HuH-7.5 (cell line): ENCODE measurements around the gene TRERF1.

Experiments
- DNase-seq: peaks from one replicate; pipeline ENCODE4 v3.0.0; 2011; ENCODE audit warnings: low spot score

The TRERF1 gene

DNA sequence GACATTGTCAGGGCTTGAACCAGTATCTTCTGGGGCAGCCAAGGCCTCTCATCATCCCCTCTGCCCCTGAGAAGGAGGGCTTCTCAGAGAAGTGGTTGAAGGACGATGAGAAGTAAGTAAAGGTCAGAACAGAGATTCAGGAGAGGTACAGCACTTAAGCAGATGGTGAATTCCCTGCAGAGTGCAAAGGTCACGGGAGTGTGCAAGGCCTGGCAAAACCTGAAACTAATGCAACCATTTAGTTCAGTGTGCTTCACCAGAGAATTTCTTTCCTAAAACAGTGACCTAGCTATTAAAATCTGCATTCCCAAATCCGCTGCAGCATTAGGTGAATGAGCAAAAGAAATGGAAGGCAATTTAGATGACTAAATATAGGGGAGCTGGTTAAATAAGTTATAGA, 58.4 kb downstream of the TRERF1 start:
- DNase-seq, result no peak

DNA sequence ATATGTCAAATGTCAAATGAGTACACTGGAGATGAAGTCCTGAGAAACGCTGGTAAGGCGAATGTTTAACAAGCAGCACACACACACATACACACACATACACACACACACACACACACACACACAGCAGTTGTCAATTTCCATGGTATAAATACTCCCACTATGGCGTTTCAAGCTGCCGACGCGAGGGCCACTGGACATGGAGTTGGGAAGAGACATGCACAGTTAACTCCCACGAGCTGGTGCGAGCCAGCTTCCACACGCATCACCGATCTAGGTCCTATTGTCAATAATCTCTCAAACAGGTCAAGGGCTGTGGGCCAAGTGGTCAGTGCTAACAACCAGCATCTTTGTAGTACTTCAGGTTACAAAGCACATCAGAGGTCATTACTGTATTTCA, 58.9 kb downstream of the TRERF1 start:
- no peak for DNase-seq

DNA sequence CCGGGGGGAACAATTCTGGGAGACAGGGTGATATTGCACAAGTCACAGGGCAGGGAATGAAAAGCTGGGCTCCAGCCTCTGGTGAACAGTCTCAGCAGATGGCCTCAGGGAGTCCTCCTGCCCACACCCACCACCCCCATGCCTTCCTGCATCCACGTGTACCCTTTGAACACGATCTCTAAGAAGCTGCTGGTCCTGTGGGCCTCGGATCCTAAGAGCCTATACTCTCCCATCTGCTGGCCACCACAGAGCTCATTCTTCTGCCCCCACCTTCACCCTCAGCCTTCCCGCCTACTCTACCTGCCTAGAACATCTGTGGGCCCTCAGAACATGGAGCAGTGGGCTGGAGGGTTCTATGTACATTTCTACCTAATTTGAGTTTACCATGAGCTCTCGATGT, 60.3 kb downstream of the TRERF1 start:
- no peak for DNase-seq

DNA sequence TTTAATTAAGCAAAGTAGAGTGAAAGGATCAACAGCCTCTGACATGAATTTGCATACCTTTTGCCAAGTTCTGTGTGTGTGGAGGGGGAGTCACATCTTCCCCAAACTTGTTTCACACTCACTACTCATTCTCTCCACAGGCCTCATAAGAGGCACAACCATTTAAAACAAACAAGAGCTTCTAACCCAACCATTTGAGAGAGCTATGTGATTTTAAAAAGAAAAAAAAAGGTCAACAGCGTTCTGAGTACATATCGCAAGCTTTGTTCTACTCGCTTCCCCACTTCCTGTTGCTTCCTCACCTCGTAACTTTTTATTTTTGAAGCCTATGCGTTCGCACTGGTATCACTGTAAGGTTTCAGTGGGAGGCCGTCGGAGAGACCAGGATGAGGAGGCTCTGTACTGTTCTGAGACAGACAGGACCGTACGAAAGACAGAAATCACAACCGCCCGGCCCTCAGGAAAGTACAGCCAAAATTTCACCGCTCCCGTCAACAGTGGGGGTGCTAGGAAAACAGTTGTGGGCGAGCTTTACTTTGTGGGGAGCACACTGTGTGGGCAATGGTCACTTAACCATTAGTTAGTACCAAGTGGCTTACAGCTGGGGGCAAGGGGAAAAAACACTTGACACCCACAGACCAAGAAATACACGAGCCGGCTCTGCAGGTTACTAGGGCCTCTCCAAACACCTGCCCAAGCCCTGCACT, 61.3 kb downstream of the TRERF1 start:
- DNase-seq, result no peak

DNA sequence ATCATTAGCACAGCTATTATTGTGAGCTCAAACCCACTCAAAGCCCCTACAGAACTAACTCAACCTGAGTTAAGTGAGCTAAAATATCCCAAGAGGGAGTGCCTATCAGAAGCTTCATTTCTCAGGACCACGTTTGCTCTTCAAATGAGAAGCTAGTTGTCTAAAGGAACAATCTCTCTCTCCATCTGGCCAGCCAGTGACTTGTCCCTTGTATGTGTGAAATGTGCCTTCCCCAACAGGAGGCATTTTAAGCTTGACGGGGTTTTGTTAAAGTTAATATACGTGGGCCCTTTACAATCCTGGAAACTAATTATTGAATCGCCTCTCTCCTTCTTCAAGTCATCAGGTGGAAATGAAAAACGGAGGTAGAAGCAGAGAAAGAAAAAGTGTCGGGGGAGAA, 62.0 kb downstream of the TRERF1 start:
- DNase-seq, result no peak

DNA sequence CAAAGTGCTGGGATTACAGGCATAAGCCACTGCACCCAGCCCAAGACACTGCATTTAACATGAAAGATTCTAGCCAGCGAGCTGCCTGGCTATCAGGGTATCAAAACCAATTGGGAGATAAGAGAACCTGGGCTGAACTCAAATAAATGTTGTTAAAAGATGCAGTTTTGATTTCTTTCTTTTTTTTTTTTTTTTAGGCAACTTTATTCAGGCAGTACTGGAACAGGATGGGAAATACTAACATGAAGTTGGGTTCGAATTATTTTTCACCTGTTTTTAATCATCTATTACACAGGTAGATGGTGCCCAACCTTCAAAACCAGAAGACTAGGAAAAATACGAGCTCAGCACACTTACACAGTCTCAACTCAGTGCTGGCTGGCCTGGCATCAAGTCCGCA, 63.7 kb downstream of the TRERF1 start:
- no peak for DNase-seq

DNA sequence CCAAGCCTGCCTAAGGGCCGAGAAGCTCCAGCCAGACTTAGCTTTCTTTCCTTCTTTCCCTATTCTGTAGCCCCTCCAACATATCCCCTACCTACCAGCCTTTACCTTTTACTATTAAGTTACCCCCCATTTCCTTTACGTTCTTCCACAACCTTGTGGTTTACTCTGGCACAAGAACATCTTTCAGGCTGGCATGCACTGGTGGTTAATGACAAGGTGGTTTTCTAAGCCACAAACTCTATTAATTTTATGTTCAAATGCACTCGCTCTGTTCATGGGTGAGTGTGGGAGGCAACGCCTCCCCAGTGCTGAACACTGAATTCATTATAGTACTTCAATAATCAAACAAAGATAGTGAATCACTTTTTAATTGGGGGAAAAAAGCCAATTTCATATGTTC, 64.4 kb downstream of the TRERF1 start:
- no peak for DNase-seq

DNA sequence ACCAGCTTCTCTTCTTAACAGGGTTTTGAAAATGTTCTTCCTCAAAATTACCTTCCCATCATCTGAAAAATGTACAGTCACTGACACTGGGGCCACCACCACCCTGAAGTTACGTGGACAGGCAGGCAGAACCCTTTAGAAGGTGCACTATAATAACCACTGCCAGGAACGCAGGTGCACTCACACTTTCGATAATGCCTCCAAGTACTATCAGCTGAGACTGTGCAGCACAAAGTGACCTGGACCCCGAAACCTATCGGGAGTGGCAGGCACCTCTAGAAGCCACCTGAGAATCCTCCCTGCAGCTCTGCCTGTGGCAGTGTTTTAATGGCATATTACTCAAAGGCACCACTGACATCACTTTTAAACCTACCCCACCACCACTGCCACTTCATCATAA, 66.4 kb downstream of the TRERF1 start:
- no peak for DNase-seq

DNA sequence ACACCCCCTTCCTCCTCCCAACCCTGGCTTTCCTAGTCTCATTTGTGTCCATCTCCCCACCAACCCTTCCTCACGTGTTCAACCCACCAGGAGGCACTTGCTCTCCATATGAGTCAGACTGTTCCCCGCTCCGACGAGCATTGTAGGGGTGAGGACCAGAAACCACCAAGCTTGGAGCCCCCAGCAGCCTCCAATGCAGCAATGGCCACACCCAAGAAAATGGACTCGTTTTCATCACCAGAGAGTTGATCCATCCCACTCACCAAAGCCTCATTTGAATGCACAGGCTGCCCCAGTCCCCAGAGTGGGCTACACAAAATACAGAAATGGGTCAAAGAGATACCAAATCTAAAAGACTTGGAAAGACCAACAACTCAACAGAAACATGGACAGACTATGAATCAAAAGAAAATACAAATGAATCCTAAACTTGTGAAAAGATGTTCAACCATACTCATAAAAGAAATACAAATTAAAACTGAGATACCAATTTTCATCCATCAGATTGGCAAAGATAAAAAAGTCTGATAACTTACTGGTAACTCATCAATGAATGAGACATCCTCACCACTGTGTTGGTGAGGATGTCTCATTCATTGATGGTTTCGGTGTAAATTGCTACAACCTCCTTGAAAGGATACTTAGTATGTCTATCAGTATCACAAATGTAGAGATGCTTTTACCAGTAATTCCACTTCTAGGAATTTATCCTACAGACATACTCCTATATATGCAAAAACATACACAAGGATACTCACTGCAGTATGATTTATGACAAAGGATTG, 68.1 kb downstream of the TRERF1 start:
- DNase-seq, result no peak

DNA sequence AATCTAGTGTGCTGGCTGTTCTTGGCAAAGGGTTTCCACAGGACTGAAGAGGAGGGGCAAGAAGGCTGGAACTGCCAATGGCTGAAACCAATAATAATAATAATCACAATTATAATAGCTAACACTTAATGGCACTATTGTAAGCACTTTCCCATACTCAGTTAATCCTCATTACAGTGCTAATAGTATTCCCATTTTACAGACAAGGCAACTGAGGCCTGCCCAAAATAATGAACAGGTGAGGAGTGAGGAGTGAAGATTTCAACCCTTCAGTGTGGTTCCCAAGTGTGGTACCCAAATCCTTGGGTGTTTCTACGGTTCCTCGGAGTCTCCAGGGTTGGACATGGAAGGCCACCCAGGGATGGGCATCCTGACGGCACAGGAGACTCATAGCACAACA, 69.9 kb downstream of the TRERF1 start:
- no peak for DNase-seq

DNA sequence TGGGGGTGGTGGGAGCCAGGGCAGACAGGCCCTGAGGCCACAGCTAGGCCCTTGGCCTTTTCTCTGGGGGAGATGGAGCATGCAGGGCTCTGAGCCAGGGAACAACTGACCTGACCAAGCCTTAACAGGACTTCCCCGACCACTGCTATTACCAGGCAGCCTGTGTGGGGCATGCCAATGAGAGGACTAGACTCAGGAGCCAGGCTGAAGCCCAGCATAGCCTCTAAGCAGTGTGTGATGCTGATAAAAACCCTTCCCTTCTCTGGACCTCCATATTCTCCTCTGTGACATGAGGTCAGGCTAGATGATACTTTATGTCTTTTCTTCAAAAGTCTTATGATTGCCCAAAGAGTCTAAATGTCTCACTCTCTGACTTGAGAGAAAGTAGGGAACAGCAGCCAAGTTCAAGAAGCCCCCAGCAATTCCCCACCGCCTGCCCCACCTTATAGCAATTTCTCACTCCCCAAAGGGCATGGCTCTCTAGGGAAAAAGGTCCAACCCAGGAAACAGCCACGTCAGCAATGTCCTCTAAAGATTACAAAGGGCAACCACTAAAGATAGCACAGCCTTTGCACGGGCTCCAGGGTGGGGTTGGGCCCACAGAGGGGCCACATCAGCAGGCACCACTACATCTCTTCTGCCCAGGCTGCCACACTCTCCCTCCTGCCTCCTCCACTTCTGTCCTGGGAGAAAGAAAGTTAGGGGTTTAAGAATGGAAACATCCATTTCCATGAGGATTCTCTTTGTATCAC, 71.3 kb downstream of the TRERF1 start:
- DNase-seq, result no peak

DNA sequence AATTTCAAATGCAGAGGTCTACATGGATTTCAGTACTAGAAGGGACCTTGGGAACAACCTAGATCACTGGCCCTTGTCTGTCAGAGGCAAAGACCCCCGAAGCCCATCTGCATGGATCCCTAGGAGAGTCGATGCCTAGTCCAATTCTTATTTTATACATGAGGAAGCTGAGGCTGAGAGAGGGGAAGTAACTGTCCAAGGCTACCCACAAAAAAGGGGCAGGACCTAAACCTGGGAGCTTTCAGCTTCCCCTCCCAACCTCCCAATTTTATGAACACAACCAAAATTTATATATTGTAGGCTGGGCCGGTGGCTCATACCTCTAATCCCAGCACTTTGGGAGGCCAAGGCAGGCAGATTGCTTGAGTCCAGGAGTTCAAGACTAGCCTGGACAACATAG, 73.2 kb downstream of the TRERF1 start:
- DNase-seq, result no peak

DNA sequence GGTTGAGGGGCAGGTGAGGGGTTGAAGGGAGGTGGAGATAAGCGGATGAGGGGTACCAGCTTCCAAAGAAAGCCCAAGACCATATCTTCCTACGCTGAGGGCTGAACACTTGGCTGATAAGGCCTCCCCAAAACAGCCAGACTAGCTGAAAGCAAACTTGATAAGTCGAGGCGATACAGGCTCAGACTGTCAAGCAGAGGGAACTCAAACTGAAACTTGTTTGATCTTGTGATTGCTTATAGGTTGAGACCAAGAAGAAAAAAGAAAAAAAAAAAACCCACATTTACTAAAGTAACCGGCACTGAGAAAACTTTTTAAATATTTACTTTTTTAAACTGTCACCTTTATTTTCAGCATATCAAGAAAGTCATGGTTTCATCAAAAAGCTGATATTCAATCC, 73.6 kb downstream of the TRERF1 start:
- DNase-seq, result no peak

DNA sequence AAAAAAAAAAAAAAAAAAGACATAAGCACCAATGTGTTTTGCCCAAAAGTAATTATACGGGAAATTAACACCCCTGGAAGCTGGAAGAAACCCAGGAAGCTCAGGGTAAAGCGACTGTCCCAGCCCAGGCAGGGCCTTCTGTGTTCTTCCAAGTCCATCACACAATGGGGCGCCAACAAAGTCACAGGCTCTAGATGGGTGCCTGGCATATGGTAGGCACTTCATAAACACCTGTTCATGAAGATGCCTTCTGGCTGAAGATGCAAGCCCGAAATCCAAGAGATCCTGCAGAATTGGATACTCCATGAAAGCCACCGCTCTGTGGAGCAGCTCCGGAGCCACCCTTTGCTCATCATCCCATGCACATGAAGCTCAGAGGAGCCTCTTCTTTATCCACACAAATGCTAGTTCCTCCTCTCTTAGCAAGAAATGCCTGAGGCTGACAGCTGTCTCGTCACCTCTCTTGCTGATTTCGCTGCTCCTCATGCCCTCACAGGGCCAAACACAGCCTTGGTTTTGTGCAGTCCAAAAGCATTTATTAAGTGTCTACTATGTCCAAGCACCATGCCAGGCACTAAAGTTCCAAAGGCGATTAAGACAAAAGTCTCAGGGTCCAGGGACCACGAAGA, 76.6 kb downstream of the TRERF1 start:
- DNase-seq, result no peak

DNA sequence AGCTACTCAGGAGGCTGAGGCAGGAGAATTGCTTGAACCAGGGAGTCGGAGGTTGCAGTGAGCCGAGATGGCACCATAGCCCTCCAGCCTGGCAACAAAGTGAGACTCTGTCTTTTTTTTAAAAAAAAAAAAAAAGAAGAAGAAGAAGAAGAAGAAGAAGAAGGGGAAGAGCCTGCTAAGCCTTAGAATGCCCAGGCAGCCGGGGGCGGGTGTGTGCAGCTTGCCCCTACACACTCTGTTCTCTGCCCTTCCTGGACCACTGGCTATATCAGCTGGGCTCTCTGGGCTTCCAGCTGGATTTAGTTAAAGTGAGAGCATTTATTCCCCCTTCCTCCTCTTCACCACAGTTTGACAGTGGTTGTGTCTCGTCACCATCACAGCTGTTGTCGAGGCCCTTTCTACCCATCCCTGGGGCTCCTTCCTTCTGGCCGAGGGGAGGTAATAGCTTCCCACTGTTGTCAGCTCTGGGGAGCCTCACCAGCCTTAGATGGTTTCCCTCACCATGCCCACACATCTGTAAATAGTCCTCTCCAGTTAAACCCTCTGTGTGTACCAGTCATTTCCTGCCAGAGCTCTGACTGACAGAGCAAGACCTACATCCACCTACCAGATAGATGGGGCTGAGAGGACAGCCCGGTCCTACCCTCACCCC, 77.6 kb downstream of the TRERF1 start:
- no peak for DNase-seq

DNA sequence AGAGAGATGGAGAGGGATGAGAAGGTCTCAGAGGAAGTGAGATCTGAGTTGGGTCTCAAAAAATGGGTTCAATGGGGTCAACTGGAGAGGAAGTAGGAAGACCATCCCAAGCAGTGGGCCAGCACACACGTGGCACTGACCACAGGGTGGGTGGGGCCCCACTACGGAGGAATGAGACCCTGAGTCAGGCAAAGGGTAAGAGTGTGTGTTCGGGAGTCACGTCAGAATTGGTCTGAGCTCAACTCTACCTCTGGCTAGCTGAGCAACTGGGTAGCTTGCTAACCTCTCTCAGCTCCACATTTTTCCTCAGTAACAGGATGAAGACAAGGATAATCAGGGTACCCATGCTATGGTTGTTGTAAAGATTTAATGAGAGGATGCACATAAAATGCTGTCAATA, 79.0 kb downstream of the TRERF1 start:
- no peak for DNase-seq

DNA sequence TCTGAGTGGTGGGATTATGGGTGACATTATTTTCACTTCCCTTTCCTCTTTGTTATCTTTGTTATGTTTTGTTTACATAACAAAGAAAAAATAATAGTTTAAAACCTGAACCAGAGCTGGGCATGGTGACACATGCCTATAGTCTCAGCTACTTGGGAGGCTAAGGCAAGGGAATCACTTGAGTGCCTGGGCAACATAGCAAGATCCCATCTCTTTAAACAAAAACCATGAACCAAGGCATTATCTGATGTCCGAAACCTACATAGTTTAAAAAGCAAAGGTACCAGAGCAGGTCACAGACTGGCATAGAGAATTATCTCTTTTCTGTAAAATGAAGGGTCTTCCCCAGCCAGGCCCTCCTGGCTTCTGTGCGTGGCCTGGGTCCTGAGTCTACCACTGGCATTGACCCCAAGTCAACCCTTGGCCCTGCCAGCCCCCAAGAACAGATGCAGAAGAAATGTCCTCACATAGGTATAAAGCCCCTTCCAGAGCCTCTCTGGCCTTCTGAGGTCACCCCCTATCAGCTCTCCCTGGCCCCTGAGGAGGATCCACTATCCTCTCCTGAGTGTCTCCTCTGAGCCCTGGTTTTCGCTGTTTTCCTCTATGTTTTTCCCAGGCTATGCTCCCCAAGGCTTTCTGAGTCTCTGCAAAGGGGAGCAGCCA, 81.3 kb downstream of the TRERF1 start:
- no peak for DNase-seq

DNA sequence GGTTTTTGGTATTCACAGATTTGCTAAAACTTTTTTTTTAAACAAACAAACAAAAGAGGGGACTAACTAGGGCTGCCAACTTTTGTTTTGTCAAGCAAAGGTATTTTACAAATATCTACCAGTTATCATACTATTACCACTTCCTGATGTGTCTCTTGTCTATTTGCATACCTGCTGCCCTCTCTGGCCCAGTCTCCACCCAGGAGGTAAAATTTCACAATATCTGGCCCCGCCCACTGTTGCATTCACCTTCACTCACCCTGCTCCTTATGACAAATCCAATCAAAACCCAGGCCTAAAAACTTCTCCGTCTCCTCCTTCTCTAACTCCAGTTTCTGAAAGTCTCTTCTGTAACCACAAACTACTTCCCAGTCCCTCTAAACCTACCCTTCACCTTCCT, 82.2 kb downstream of the TRERF1 start:
- DNase-seq, result no peak

DNA sequence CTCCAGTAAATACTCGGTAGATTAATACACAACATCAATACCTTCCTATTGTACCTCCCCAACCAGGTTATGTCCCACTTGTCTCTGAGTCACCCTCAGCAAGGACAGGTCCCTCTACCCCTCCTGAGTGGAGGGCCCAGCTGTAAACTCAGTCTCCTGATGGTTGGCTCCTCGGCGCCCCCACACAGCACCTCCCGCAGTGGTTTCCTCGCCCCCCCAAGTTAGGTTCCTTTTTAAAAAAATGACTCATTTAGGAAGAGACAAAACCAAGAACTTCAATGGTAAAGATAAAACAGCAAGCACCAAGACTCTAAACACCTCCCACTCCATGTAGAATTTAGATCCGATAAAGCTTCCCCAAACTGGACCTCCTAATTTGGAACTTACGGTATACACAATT, 83.5 kb downstream of the TRERF1 start:
- DNase-seq, result no peak

DNA sequence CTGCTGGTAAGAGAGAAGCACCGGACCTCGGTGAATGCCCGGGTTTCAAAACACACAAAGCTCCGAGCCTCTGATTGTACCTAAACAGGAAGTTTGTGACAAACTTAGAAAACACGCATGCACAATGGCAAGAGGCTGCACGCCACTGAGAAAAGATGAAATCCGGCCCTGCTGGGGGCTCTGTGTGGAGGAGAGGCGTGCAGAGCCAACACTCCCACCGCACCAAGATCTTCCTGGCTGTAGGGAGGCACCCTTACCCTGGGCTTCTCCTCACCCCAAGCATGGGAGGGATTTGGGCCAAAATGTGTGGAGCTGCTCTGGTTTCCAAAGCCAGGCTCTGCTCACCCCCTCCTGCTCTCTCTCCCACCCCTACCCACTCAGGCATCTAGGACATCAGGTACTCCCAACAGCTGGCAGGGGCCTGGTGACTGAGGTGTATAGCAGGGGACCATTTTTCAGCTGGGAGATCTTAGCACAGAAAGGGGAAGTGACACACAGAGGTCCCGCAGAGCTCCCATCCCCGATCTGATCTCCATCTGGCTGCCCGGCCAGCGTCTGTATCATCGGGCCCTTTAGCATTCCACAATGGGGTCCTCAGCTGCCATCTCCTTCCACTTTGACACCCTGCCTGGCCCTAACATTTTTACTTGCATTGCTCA, 84.2 kb downstream of the TRERF1 start:
- DNase-seq, result no peak

DNA sequence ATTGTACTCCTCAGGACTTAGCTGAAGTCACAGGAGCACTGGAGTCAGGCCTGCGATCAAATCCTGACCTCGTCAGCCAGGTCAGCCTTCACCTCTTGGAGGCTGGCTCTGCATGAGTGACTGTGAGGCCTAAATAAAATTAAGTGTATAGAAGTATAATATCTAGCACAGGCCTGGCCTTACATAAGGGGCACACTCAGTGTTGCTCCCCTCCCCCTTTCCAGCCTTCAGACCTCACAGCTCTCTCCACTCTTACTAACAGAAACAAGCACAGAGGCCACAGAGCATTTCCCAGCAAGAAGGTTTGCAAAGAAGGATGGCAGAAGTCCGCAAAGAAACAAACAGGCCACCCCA, 84.8 kb downstream of the TRERF1 start:
- no peak for DNase-seq
